Tibial nerve (tissue), 4 donors: Measurements from ENCODE around the gene HTR7.

Source experiments
- EP300 ChIP-seq, 2 donors: sonication (generic); formaldehyde crosslinking; IDR thresholded peaks; one replicate each; pipeline ENCODE4 v1.6.1; 2017; ENCODE audit warnings: antibody characterized with exemption in 2 of 2, mild to moderate bottlenecking in 1 of 2
- TF ChIP-seq, protein P1 (sequence below), 5 experiments: fragments of 200-600 bp in 3 of 5; fragments of 450-650 bp in 2 of 5; sonication (generic) in 3 of 5; IDR thresholded peaks; one replicate each; pipeline ENCODE4 v1.5.1; 2016 to 2019; ENCODE audit warnings: antibody characterized with exemption in 5 of 5, mild to moderate bottlenecking in 3 of 5, moderate library complexity in 2 of 5

DNA sequence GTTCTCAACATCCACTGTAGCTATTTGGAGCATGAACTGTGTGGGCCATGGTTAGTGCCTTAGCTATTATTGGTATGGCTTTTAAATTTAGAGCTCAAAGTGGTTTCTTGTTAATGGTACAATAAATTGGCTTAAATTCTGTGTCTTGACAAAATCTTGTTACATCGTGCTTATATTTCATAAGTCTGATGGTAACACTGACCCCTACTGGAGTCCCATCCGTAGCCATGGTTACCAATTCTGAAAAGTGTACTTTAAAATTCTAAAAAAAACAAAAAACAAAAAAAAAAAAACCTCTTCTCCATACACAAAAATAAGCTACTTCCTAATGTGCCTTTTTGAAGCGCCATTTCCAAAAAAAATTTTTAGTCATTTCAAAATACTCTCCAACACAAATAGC lies 7.6 kb upstream of the HTR7 start:
- TF ChIP-seq, protein P1, sequence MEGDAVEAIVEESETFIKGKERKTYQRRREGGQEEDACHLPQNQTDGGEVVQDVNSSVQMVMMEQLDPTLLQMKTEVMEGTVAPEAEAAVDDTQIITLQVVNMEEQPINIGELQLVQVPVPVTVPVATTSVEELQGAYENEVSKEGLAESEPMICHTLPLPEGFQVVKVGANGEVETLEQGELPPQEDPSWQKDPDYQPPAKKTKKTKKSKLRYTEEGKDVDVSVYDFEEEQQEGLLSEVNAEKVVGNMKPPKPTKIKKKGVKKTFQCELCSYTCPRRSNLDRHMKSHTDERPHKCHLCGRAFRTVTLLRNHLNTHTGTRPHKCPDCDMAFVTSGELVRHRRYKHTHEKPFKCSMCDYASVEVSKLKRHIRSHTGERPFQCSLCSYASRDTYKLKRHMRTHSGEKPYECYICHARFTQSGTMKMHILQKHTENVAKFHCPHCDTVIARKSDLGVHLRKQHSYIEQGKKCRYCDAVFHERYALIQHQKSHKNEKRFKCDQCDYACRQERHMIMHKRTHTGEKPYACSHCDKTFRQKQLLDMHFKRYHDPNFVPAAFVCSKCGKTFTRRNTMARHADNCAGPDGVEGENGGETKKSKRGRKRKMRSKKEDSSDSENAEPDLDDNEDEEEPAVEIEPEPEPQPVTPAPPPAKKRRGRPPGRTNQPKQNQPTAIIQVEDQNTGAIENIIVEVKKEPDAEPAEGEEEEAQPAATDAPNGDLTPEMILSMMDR (IDR thresholded peaks at IDR 0.05) = peak in 3 of 5 experiments; percentile 16 to 37 (median 25)
- no peak for TF ChIP-seq EP300 (IDR thresholded peaks at IDR 0.05)
